DMS153 treated with DMSO at 0.1 percent for 48 hours (cell line): ENCODE data around the gene SHKBP1.

ENCODE experiments used
- DNase-seq: peaks from one replicate; lab custom pipeline; 2025; ENCODE audit not compliant: unreplicated experiment; lab: John Stamatoyannopoulos, UW

SHKBP1 gene

DNA sequence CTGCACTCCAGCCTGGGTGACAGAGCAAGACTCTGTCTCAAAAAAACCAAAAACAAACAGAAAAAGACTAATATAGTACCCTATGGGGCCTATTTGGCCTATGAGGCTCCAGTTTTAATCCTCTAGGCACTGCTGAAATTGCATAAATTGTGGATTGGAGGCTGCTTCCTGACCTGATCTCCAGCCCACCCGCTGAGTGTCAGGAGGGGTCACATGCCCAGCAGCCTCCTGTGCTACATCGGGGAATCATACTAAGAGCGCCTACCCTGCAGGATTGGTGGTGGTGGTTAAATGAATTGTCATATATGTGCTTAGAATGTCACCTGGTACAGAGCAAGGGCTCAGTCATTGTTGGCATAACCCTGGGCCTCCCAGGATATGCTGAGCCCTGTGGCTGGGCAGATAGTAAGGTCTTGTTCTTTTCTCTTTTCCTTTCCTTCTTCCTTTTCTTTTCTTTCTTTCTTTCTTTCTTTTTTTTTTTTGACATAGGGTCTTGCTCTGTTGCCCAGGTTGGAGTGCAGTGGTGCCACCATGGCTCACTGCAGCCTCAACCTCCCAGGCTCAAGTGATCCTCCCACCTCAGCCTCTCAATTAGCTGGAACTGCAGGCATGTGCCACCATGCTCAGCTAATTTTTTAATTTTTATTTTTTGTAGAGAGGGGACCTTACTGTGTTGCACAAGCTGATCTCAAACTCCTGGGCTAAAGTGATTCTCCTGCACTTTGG lies 55.8 kb downstream of the SHKBP1 start:
- DNase-seq, result no peak

DNA sequence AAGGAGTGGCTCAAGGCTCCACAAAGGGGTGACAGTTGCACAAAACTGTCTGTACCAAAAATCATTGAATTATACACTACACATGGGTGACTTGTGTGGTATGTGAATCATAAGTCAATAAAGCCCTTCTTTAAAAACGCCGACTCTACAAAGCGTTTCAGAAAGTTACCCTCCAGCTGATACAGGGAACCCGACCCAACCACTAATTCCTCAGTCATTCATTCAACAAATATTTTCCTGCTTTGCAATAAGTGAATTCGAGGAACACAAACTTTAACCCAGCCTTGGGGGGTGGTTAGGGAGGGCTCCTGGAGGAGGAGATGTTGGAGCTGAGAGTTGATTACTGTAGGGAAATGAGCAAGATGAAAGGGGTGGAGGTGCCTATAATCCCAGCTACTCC lies 56.5 kb downstream of the SHKBP1 start:
- no peak for DNase-seq

DNA sequence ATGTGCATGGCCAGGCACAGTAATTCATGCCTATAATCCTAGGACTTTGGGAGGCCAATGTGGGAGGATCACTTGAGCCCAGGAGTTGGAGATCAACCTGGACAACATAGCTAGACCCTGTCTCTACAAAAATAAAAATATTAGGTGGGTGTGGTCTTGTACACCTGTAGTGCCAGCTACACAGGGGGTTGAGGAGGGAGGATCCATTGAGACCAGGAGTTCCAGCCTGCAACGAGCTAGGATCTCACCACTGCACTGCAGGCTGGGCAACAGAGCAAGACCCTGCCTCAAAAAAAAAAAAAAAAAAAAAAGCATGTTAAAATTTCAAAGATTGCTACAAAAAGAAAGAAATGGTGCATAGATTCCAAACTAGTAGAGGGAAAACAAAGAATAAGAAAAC lies 61.7 kb downstream of the SHKBP1 start:
- DNase-seq, result no peak

DNA sequence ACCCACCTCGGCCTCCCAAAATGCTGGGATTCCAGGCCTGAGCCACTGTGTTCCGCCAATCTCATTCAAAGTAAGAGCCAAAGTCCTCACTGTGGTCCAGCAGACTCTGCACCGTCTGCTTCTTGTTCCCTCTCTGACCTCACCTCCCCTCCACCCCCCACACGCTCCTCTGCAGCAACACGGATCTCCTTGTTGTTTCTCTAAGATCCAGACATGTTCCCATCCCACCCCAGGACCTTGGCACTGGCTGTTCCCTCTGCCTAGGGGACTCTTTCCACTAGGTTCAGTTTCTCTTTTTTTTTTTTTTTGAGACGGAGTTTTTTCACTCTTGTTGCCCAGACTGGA lies 62.9 kb downstream of the SHKBP1 start:
- DNase-seq, result no peak

DNA sequence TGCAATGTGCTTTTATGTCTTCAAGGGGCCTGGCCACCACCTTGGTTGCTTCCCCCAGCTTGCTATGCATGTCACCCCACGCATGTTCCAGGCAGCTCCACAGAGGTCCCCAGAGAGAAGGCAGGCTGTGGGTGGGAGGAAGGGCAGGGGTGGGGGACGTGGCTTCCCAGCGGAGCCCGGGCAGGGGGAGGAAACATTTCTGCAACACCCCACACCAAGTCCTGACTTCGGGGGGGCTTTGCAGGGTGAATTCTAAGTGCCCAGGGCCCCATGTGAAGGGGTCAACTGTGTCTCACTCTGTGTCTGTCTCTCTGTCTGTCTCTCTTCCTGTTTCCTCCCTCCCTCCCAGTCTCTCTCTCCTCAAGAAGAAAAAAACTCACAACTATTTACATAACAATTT lies 64.1 kb downstream of the SHKBP1 start:
- no peak for DNase-seq
